ENCODE data around the gene MCU. TPM values are rescaled to one million over a fixed set of nuclear protein-coding genes. Genes with fewer than 3 reads are reported as not detected.

MCU gene
- total and polyA plus RNA-seq, 2 of the 8 experiments (the other 6 are each of a cell fraction or from before 2014, with no cell fraction given), result 51.6 to 62.2 TPM

GRCh38 chr10:72782649-72783330 lies 90.8 kb downstream of the MCU start (continued):
- TF ChIP-seq PHF8 (conservative IDR thresholded peaks at IDR 0.05; ENCODE audit: low read depth, low read length), result no peak
- TF ChIP-seq BCL11A (IDR thresholded peaks at IDR 0.05; ENCODE audit: low read depth in 2 of 2, low read length in 2 of 2), result no peak
- TF ChIP-seq RXRA (IDR thresholded peaks at IDR 0.05; ENCODE audit: insufficient read depth, low read depth, low read length), result no peak
- no peak for TF ChIP-seq ZNF274 (IDR thresholded peaks at IDR 0.05; ENCODE audit: borderline replicate concordance, extremely low read depth, low read length)
- TF ChIP-seq JUN (IDR thresholded peaks at IDR 0.05; ENCODE audit: low read depth, low read length), result no peak
